SU-DHL-6 (cell line): ENCODE results near the gene DCANP1.

ENCODE experiments used
- H2AFZ ChIP-seq: fragments of 200-600 bp; sonication (generic); 2 replicates; pipeline ENCODE4 v1.6.1; 2014; ENCODE audit warnings: low read depth, mild to moderate bottlenecking, moderate library complexity, mixed read lengths, antibody characterized with exemption, low read length; ENCODE audit not compliant: severe bottlenecking
- H3F3A ChIP-seq: fragments of 200-600 bp; shearing (Covaris generic); 2 replicates; pipeline ENCODE4 v1.6.0; 2016; ENCODE audit warnings: antibody characterized with exemption, mild to moderate bottlenecking; ENCODE audit not compliant: insufficient read depth
- H3K27ac ChIP-seq: fragments of 200-600 bp; sonication (generic); 2 replicates; pipeline ENCODE4 v1.5.1; 2016; ENCODE audit warnings: low read depth, mild to moderate bottlenecking, low read length, moderate library complexity, mixed read lengths
- H3K27me3 ChIP-seq: fragments of 200-600 bp; sonication (generic), shearing (Covaris generic); 2 replicates; pipeline ENCODE4 v1.6.0; 2014; ENCODE audit warnings: mild to moderate bottlenecking, low read length
- H3K36me3 ChIP-seq: fragments of 200-600 bp; sonication (generic); 2 replicates; pipeline ENCODE4 v1.6.1; 2014; ENCODE audit warnings: mild to moderate bottlenecking, low read length, mixed read lengths
- H3K4me2 ChIP-seq: fragments of 300-600, 200-600 bp; shearing (Covaris generic), sonication (generic); 2 replicates; pipeline ENCODE4 v1.6.0; 2014; ENCODE audit warnings: low read length, low read depth, mild to moderate bottlenecking; ENCODE audit not compliant: poor library complexity, severe bottlenecking
- H3K4me3 ChIP-seq: fragments of 200-600 bp; sonication (generic); 2 replicates; pipeline ENCODE4 v1.5.1; 2014; ENCODE audit warnings: antibody characterized with exemption, low read length, mild to moderate bottlenecking, mixed read lengths; ENCODE audit not compliant: insufficient read depth, poor library complexity, severe bottlenecking
- H3K79me2 ChIP-seq: fragments of 200-600 bp; sonication (generic); 2 replicates; pipeline ENCODE4 v1.6.1; 2014; ENCODE audit warnings: mild to moderate bottlenecking, low read length, moderate library complexity; ENCODE audit not compliant: insufficient read depth
- H3K9ac ChIP-seq: fragments of 200-600 bp; sonication (generic); 2 replicates; pipeline ENCODE4 v1.7.0; 2014; ENCODE audit warnings: mild to moderate bottlenecking, low read length
- H3K9me2 ChIP-seq: fragments of 200-600 bp; sonication (generic); replicated peaks from 2 replicates; pipeline ENCODE4 v1.6.1; 2014; ENCODE audit warnings: low read length; ENCODE audit not compliant: insufficient read depth
- H3K9me3 ChIP-seq: fragments of 200-600 bp; sonication (generic); 2 replicates; pipeline ENCODE4 v1.6.1; 2014; ENCODE audit warnings: low read length, mixed read lengths; ENCODE audit not compliant: insufficient read depth
- H4K20me1 ChIP-seq: fragments of 200-600 bp; sonication (generic); 2 replicates; pipeline ENCODE4 v1.6.1; 2014; ENCODE audit warnings: low read depth, mild to moderate bottlenecking, antibody characterized with exemption, low read length, moderate library complexity, mixed read lengths
- EZH2phosphoT487 ChIP-seq: fragments of 200-600 bp; sonication (generic), shearing (Covaris generic); conservative IDR thresholded peaks from 2 replicates; pipeline ENCODE4 v1.6.1; 2018; ENCODE audit warnings: mild to moderate bottlenecking, antibody characterized with exemption, low read length, moderate library complexity, mixed read lengths
- TF ChIP-seq, protein P1 (sequence below): fragments of 200-600 bp; sonication (generic); IDR thresholded peaks from one replicate; pipeline ENCODE4 v1.5.1; 2017; ENCODE audit warnings: antibody characterized with exemption, mild to moderate bottlenecking, low read length, moderate library complexity; ENCODE audit not compliant: insufficient read depth, poor library complexity, severe bottlenecking

Gene DCANP1

DNA sequence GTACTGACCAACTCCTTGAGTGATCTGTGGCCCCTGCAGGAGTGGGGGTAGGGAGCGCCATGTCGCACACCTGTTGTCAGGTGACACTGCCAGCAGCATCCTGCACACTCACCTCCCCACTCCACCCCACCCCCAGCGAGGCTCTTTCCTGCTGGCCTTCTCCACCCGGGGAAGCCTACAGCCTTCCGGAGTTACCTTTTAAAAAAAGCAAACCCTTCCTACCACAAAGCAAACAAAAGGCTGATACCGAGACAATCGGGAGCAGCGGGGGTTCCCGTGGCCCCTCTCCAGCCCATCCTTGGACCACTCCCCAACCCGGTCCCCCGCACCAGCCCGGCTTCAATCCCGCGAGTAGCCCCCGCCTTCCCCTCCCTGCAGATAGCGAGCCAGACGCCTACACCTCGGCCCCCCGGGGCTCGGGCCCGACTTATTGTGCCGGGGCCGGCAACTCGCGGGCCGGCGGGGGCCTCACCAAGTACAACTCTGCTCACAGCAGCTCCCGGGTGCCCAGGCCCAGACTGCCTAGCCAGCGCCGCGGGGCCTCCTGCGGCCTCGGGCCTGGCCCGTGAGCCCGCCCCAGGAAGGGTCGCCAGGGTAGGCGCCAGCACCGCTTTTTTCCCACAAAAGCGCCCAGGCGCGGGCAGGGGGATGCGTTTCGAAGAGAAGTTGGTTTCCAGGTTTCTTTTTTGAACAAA is 48.8 kb downstream of the DCANP1 start:
- Histone ChIP-seq H4K20me1 (peaks cover 26% of the 10 kb centered on the region; the same call in 1 of the 2 replicates), H3F3A (no peaks in the 10 kb centered on the region), H3K79me2 (peaks cover 55% of the 10 kb centered on the region), H3K27ac (peak overlapping the region; percentile 72), H3K27me3 (no peaks in the 10 kb centered on the region), H3K9ac (peak overlapping the region; percentile 99), H3K4me2 (peak overlapping the region; percentile 70), H3K4me3 (peak overlapping the region; percentile 97), H3K9me3 (no peaks in the 10 kb centered on the region), H2AFZ (peak overlapping the region; percentile 72), H3K36me3 (no peaks in the 10 kb centered on the region), H3K9me2 (no peaks in the 10 kb centered on the region)
- TF ChIP-seq EZH2phosphoT487, result no peak
- TF ChIP-seq, protein P1, sequence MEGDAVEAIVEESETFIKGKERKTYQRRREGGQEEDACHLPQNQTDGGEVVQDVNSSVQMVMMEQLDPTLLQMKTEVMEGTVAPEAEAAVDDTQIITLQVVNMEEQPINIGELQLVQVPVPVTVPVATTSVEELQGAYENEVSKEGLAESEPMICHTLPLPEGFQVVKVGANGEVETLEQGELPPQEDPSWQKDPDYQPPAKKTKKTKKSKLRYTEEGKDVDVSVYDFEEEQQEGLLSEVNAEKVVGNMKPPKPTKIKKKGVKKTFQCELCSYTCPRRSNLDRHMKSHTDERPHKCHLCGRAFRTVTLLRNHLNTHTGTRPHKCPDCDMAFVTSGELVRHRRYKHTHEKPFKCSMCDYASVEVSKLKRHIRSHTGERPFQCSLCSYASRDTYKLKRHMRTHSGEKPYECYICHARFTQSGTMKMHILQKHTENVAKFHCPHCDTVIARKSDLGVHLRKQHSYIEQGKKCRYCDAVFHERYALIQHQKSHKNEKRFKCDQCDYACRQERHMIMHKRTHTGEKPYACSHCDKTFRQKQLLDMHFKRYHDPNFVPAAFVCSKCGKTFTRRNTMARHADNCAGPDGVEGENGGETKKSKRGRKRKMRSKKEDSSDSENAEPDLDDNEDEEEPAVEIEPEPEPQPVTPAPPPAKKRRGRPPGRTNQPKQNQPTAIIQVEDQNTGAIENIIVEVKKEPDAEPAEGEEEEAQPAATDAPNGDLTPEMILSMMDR, result no peak

DNA sequence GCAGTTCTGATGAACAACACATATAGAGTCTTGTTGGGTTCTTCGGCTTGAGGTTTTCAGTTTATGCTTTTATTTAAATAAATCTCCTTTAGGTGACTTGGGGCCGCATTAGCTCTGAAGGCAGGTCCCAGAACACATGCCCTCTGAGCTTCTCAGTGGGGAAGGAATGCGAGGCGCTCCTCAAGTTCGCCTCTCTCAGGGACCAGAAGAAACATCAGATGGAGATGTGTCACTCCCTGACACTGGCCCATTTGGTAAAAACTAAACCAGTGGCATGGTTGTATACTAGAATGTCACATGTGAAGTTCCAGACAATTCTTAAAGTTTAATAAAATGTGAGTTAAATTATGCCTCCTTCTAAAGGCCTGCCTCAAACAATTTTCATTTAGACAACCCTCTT is 50.1 kb downstream of the DCANP1 start:
- Histone ChIP-seq H3K27ac (no peak overlapping the region), H3K4me3 (no peak overlapping the region)

DNA sequence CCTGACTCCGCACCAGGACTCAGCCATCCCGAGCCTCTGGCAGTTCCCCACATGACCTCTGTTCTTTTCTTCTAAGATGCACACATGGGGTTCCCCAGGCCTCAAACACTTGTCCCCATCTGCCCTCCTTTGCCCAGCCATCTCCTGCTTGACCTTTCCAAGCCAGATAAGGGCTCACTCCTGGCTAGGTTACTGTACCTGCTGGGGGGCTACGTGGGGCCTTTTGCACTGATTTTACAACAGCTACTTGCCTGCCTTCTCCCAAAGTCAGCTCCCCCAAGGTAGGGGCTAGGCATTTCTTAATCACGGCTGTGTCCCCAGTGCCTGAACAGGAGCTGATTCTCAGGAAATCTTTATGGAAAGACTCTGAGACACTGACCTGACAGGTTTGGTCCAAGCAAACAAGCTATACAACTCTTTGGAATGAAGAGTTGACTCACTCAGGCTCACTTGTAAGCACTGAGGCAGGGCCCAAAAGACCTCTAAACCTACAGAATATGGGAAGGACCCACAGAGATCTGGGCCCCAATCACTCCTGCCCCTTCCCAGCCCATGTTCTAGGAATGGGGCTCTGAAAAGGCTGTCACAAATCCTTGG is 50.6 kb downstream of the DCANP1 start:
- no peaks in the 10 kb centered on the region for H3K36me3 ChIP-seq
- H3K9ac ChIP-seq, result peak overlapping the region; percentile 99; the same call in 1 of the 2 replicates
- no peaks in the 10 kb centered on the region for H3K27me3 ChIP-seq
- peak overlapping the region; percentile 70 for H3K4me2 ChIP-seq
- H3F3A ChIP-seq, result no peaks in the 10 kb centered on the region
- H3K79me2 ChIP-seq, result peaks cover 72% of the 10 kb centered on the region
- no peak overlapping the region for H3K27ac ChIP-seq
- no peaks in the 10 kb centered on the region for H3K9me3 ChIP-seq
- TF ChIP-seq, protein P1, result no peak
- TF ChIP-seq EZH2phosphoT487, result no peak
- H4K20me1 ChIP-seq, result peaks cover 37% of the 10 kb centered on the region; the same call in 1 of the 2 replicates
- no peaks in the 10 kb centered on the region for H3K9me2 ChIP-seq
- H3K4me3 ChIP-seq, result no peak overlapping the region
- H2AFZ ChIP-seq, result no peak overlapping the region

More for the DNA sequence above, 50.1 kb downstream of the DCANP1 start:
- no peaks in the 10 kb centered on the region for H3K36me3 ChIP-seq
- H3K9me2 ChIP-seq, result no peaks in the 10 kb centered on the region
- H3K79me2 ChIP-seq, result peaks cover 67% of the 10 kb centered on the region
- no peaks in the 10 kb centered on the region for H3K27me3 ChIP-seq
- no peaks in the 10 kb centered on the region for H3F3A ChIP-seq
- H2AFZ ChIP-seq, result no peak overlapping the region
- peak overlapping the region; percentile 70 for H3K4me2 ChIP-seq
- TF ChIP-seq, protein P1, result no peak
- TF ChIP-seq EZH2phosphoT487, result no peak
- no peaks in the 10 kb centered on the region for H3K9me3 ChIP-seq
- peak overlapping the region; percentile 99 for H3K9ac ChIP-seq
- peaks cover 37% of the 10 kb centered on the region; the same call in 1 of the 2 replicates for H4K20me1 ChIP-seq
